GM21717 (cell line): ENCODE data around the gene CTNNA3.

Source experiments
- ATAC-seq: cut with Tn5 transposase; IDR thresholded peaks from one replicate; pipeline ENCODE4 v1.9.1; 2021; ENCODE audit warnings: mild to moderate bottlenecking, moderate library complexity; ENCODE audit not compliant: unreplicated experiment

CTNNA3 gene

GRCh38 chr10:65907199-65907712 is 1788.7 kb downstream of the CTNNA3 start:
- no peak for ATAC-seq

GRCh38 chr10:65903620-65904019 is 1792.4 kb downstream of the CTNNA3 start:
- ATAC-seq = no peak

- ATAC-seq = no peak
These were observed 1795.7 kb downstream of the CTNNA3 start for GRCh38 chr10:65900271-65900670.

GRCh38 chr10:65898055-65898454 is 1797.9 kb downstream of the CTNNA3 start:
- ATAC-seq = no peak

GRCh38 chr10:65894961-65895360 is 1801.0 kb downstream of the CTNNA3 start:
- no peak for ATAC-seq

GRCh38 chr10:65894379-65894778 is 1801.6 kb downstream of the CTNNA3 start:
- ATAC-seq = no peak

GRCh38 chr10:65893676-65894075 is 1802.3 kb downstream of the CTNNA3 start:
- no peak for ATAC-seq

- no peak for ATAC-seq
These were observed 1803.7 kb downstream of the CTNNA3 start for GRCh38 chr10:65892284-65892683.

- ATAC-seq = peak; percentile 87
These were observed 1804.7 kb downstream of the CTNNA3 start for GRCh38 chr10:65891073-65891981.

- no peak for ATAC-seq
These were observed 1831.5 kb downstream of the CTNNA3 start for GRCh38 chr10:65864529-65864928.

- ATAC-seq = no peak
These were observed 1832.0 kb downstream of the CTNNA3 start for GRCh38 chr10:65864036-65864435.
